B cell (primary cell): Measurements from ENCODE around the gene CDKAL1. TPM values are rescaled to one million over a fixed set of nuclear protein-coding genes. Genes with fewer than 3 reads are reported as not detected.

Source experiments
- ATAC-seq: fragments of 200-7000 bp; cut with Tn5 transposase; one replicate; pipeline ENCODE4 v1.10.0; 2021; ENCODE audit warnings: low read depth, mild to moderate bottlenecking, moderate number of reproducible peaks, moderate library complexity
- CTCF ChIA-PET: fragments of 350-600 bp; sonication (Branson Sonifier 250); formaldehyde crosslinking; loops from one replicate; lab custom pipeline; 2021; ENCODE audit warnings: antibody characterized with exemption, inconsistent platforms; lab: Charles Lee
- POLR2A ChIA-PET: fragments of 350-600 bp; sonication (Branson Sonifier 250); formaldehyde crosslinking; loops from one replicate; lab custom pipeline; 2021; ENCODE audit warnings: antibody characterized with exemption; lab: Charles Lee
- DNase-seq: peaks from one replicate; pipeline ENCODE4 v3.0.0; 2013
- H2AFZ ChIP-seq: 2 replicates; pipeline ENCODE4 v1.6.1; 2012; ENCODE audit warnings: mild to moderate bottlenecking, low read depth, low read length; ENCODE audit not compliant: insufficient read depth, poor library complexity, severe bottlenecking
- H3K27ac ChIP-seq, 2 donors: 1 replicate in 1 of 2; 2 replicates in 1 of 2; pipeline ENCODE4 v1.5.1; 2012 to 2013; ENCODE audit warnings: low read length in 2 of 2, mild to moderate bottlenecking in 2 of 2, moderate library complexity in 1 of 2
- H3K27me3 ChIP-seq, 4 experiments: fragments of 200-600 bp in 1 of 4; sonication (generic) in 1 of 4; replicated peaks in 1 of 4; 1 replicate in 2 of 4; 2 replicates in 2 of 4; pipeline versions ENCODE4 v1.6.1 to v1.7.0; 2013 to 2016; ENCODE audit warnings: low read length in 3 of 4, mild to moderate bottlenecking in 2 of 4, mixed read lengths in 1 of 4, moderate library complexity in 1 of 4; ENCODE audit not compliant: insufficient read depth in 4 of 4, control insufficient read depth in 3 of 4; ENCODE audit errors: control extremely low read depth in 1 of 4
- H3K36me3 ChIP-seq, 2 experiments: replicated peaks in 1 of 2; 1 replicate in 1 of 2; 2 replicates in 1 of 2; pipeline versions ENCODE4 v1.6.1 to v1.7.1; 2013; ENCODE audit warnings: low read length in 1 of 2; ENCODE audit not compliant: insufficient read depth in 2 of 2, control insufficient read depth in 1 of 2; ENCODE audit errors: control extremely low read depth in 1 of 2, extremely low read depth in 1 of 2
- H3K4me1 ChIP-seq, 2 donors: fragments of 200-600 bp in 1 of 2; sonication (generic) in 1 of 2; 1 replicate in 1 of 2; 2 replicates in 1 of 2; pipeline versions ENCODE4 v1.5.1 to v1.6.1; 2013 to 2017; ENCODE audit warnings: low read length in 2 of 2; ENCODE audit not compliant: control insufficient read depth in 2 of 2, insufficient read depth in 2 of 2
- H3K4me2 ChIP-seq: replicated peaks from 2 replicates; pipeline ENCODE3; 2012; ENCODE audit warnings: mild to moderate bottlenecking, low read depth, low read length; ENCODE audit not compliant: poor library complexity, severe bottlenecking
- H3K4me3 ChIP-seq, 5 experiments: fragments of 200-600 bp in 1 of 5; sonication (generic) in 1 of 5; 1 replicate in 3 of 5; 2 replicates in 2 of 5; pipeline versions ENCODE4 v1.5.1 to v1.7.0; 2011 to 2016; ENCODE audit warnings: low read length in 4 of 5, mild to moderate bottlenecking in 4 of 5, low read depth in 2 of 5, control low read depth in 1 of 5, moderate library complexity in 1 of 5; ENCODE audit not compliant: insufficient read depth in 1 of 5; ENCODE audit errors: control extremely low read depth in 1 of 5, extremely low read depth in 1 of 5
- H3K79me2 ChIP-seq: fragments of 200-600 bp; sonication (generic); one replicate; pipeline ENCODE4 v1.6.0; 2016; ENCODE audit warnings: low read length; ENCODE audit not compliant: control insufficient read depth, insufficient read depth
- H3K9ac ChIP-seq: fragments of 200-600 bp; sonication (generic); 2 replicates; pipeline ENCODE4 v1.6.1; 2017; ENCODE audit warnings: mild to moderate bottlenecking, low read length, moderate library complexity
- H3K9me3 ChIP-seq, 3 donors: one replicate each; pipeline versions ENCODE4 v1.6.1 to v1.7.1; 2013; ENCODE audit warnings: low read length in 2 of 3; ENCODE audit not compliant: control insufficient read depth in 2 of 3, insufficient read depth in 1 of 3; ENCODE audit errors: control extremely low read depth in 1 of 3
- H4K20me1 ChIP-seq: 2 replicates; pipeline ENCODE4 v1.6.0; 2012; ENCODE audit warnings: mild to moderate bottlenecking, low read length; ENCODE audit not compliant: insufficient read depth, control insufficient read depth, poor library complexity, severe bottlenecking
- H3K27ac Mint-ChIP-seq: one replicate; pipeline ENCODE4 v1.8.0; 2021; ENCODE audit warnings: mixed read lengths
- H3K27me3 Mint-ChIP-seq: one replicate; pipeline ENCODE4 v1.8.0; 2021; ENCODE audit warnings: mixed read lengths
- H3K4me1 Mint-ChIP-seq: one replicate; pipeline ENCODE4 v1.8.0; 2021; ENCODE audit warnings: mixed read lengths
- H3K4me3 Mint-ChIP-seq: one replicate; pipeline ENCODE4 v1.8.0; 2021; ENCODE audit warnings: mixed read lengths
- H3K9me3 Mint-ChIP-seq: one replicate; pipeline ENCODE4 v1.8.0; 2022; ENCODE audit warnings: mixed read lengths; ENCODE audit not compliant: insufficient read depth
- EZH2 ChIP-seq: IDR thresholded peaks from 2 replicates; pipeline ENCODE4 v1.6.1; 2012; ENCODE audit warnings: borderline replicate concordance, low read depth, mild to moderate bottlenecking, moderate library complexity, low read length; ENCODE audit not compliant: insufficient read depth, poor library complexity, severe bottlenecking
- WGBS: methylation state at CpG from one replicate; pipeline ENCODE4 v1.1.5; 2013; ENCODE audit warnings: missing lambda C conversion rate; ENCODE audit not compliant: insufficient coverage; 5-methylcytosine and 5-hydroxymethylcytosine counted together
- intact Hi-C: fragments of 100-400 bp; cut with micrococcal nuclease; formaldehyde crosslinking; loops from one replicate; pipeline ENCODE4 v1.10.0; 2022
- polyA plus RNA-seq: library from polyadenylated mRNA; depleted of rRNA; stranded (reverse); fragments of >200 nt; gene quantifications from 2 replicates; pipeline ENCODE4 v1.2.3, GENCODE V29; 2012
- total RNA-seq, 2 donors: library from RNA; stranded (reverse); fragments of 120-200 nt in 1 of 2; gene quantifications; 1 replicate in 1 of 2; 2 replicates in 1 of 2; pipeline versions ENCODE4 v1.2.3 to v1.2.4, GENCODE V29; 2013 to 2022
- TF ChIP-seq, protein P1 (sequence below): fragments of 200-600 bp; IDR thresholded peaks from one replicate; pipeline ENCODE4 v1.8.0; 2022; ENCODE audit warnings: antibody characterized with exemption, mild to moderate bottlenecking

CDKAL1 gene
- total and polyA plus RNA-seq, 2 donors (not counting 1 experiment from before 2014, with no cell fraction given) = 6.1 to 33.3 TPM

DNA sequence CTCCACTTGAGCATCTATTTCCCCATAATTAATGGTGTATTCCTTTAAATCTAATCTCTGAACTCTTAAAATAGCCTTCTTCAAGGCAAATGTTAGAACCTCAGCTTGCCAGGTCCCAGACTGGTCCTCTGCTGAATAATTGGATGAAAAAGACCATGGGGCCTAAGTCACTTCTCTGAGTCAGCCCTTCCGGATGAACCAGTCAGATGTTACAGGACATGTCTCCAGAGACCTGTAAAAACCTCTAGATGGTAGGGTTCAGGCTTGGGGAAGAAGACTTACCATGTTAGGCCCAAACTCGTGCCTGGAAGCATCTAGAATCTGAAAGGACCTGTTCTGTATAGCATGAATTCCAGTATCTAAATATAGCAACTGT lies 97.3 kb downstream of the CDKAL1 start:
- Histone ChIP-seq H3K79me2 (no peaks in the 10 kb centered on the region), H3K4me1 (no peaks in the 10 kb centered on the region), H2AFZ (no peak overlapping the region), H3K9ac (no peak overlapping the region), H3K27ac (no peak overlapping the region), H3K9me3 (no peaks in the 10 kb centered on the region), H4K20me1 (peaks cover 3% of the 10 kb centered on the region), H3K4me3 (no peak overlapping the region), H3K27me3 (no peaks in the 10 kb centered on the region), H3K36me3 (peaks cover 0 to 1% of the 10 kb centered on the region in 2 experiments), H3K4me2 (no peak overlapping the region)
- ChIA-PET POLR2A (no interaction called here), CTCF (no interaction called here)
- Mint-ChIP-seq H3K27me3 (no peaks in the 10 kb centered on the region), H3K4me3 (no peak overlapping the region), H3K27ac (no peak overlapping the region), H3K4me1 (peaks cover 20% of the 10 kb centered on the region), H3K9me3 (no peaks in the 10 kb centered on the region)
- ATAC-seq (no peak), DNase-seq (no peak)
- TF ChIP-seq EZH2 = no peak
- TF ChIP-seq, protein P1, sequence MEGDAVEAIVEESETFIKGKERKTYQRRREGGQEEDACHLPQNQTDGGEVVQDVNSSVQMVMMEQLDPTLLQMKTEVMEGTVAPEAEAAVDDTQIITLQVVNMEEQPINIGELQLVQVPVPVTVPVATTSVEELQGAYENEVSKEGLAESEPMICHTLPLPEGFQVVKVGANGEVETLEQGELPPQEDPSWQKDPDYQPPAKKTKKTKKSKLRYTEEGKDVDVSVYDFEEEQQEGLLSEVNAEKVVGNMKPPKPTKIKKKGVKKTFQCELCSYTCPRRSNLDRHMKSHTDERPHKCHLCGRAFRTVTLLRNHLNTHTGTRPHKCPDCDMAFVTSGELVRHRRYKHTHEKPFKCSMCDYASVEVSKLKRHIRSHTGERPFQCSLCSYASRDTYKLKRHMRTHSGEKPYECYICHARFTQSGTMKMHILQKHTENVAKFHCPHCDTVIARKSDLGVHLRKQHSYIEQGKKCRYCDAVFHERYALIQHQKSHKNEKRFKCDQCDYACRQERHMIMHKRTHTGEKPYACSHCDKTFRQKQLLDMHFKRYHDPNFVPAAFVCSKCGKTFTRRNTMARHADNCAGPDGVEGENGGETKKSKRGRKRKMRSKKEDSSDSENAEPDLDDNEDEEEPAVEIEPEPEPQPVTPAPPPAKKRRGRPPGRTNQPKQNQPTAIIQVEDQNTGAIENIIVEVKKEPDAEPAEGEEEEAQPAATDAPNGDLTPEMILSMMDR = no peak
- intact Hi-C loops = no loop called here
- WGBS = 71% methylated on average over 1 of the region's 2 CpGs

DNA sequence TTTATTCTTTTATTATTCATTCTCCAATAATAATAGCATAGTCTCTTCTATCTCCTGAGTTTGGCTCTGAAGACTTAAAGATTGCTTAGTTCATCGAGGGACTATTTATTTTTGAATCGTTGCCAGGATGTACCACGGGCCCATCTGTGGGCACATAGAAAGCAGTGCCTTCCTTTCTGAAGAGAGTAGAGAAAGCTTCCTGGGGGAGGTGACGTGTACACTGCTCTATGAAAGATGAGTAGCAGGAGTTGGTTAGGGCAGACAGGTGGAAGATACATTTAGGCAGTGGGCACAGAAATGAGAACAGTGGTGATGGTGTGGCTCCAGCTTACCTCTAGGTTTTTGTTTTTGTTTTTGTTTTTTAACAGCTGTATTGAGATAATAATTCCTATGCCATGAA lies 98.4 kb downstream of the CDKAL1 start:
- WGBS = 88% methylated on average over 4 of the region's 4 CpGs
- H3K79me2 ChIP-seq = no peaks in the 10 kb centered on the region
- no peak for TF ChIP-seq EZH2
- TF ChIP-seq, protein P1 = no peak

More for the DNA sequence above, 98.4 kb downstream of the CDKAL1 start:
- no peak overlapping the region for H3K9ac ChIP-seq
- H3K9me3 Mint-ChIP-seq = no peaks in the 10 kb centered on the region
- no peak overlapping the region for H3K27ac ChIP-seq
- ChIA-PET CTCF (no interaction called here), POLR2A (no interaction called here)
- no peak overlapping the region for H3K27ac Mint-ChIP-seq
- no peaks in the 10 kb centered on the region for H3K27me3 ChIP-seq
- H3K4me3 Mint-ChIP-seq = no peak overlapping the region
- peaks cover 3% of the 10 kb centered on the region for H4K20me1 ChIP-seq
- no peaks in the 10 kb centered on the region for H3K27me3 Mint-ChIP-seq
- ATAC-seq (no peak), DNase-seq (no peak)
- H3K4me1 ChIP-seq = no peaks in the 10 kb centered on the region
- intact Hi-C loops = no loop called here
- H3K4me1 Mint-ChIP-seq = peaks cover 20% of the 10 kb centered on the region
- no peak overlapping the region for H3K4me3 ChIP-seq
- H3K9me3 ChIP-seq = no peaks in the 10 kb centered on the region
- no peak overlapping the region for H2AFZ ChIP-seq
- no peak overlapping the region for H3K4me2 ChIP-seq
- peaks cover 0 to 1% of the 10 kb centered on the region in 2 experiments for H3K36me3 ChIP-seq
